AG08395 (cell line): ENCODE results near the gene RFX4.

Experiments used
- DNase-seq: peaks from one replicate; pipeline ENCODE4 v3.0.0; 2012; ENCODE audit warnings: mixed read lengths, low spot score

Gene RFX4

DNA sequence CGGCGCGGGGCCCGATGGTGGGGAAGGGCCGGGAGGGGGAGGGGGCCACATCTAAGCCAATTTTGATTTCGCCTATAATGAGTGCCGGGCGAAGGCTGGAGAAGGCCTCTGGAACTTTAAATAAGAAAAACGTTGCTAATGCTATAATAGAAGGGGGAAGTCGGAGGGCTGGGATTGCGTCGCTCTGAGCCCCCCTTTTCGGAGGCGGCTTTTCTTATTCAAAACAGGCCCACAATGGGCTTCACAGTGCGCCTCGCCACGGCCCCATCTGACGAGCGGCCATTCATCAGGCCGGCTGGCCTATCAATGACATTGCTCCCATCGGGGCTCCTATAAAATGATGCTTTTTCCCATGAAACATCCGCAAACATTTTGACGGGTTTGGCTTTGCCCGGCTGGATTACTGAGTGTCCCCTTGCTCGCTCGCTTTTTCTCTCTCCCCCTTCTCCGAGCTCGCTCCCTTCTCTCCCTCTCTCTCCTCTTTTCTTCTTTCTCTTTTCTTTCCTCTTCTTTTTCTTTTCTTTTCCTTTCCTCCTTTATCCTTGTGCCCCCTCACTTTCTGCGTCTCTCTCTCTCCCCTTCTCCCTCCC lies at the start of gene RFX4:
TSS of gene RFX4 (plus strand) at position 364 of the 590 bp plus-strand sequence. CDS start 317 bp downstream, outside the sequence.
- no peak for DNase-seq

- DNase-seq = no peak
Observed at GRCh38 chr12:106541201-106541600, 41.6 kb upstream of the RFX4 start.

- DNase-seq = no peak
Observed at GRCh38 chr12:106551410-106551809, 31.4 kb upstream of the RFX4 start.

DNA sequence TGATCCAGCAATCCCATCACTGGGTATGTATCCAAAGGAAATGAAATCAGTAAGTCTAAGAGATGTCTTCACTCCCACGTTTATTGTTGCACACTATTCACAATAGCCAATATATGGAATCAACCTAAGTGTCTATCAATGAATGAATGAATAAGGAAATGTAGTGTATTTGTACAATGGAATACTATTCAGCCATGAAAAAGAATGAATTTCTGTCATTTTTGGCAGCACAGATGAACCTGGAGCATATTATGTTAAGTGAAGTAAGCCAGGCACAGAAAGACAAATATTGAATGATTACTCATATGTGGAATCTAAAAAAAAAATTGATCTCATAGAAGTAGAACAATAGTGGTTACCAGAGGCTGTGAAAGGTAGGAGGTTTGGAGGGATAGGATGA lies 30.6 kb upstream of the RFX4 start:
- DNase-seq = no peak

DNA sequence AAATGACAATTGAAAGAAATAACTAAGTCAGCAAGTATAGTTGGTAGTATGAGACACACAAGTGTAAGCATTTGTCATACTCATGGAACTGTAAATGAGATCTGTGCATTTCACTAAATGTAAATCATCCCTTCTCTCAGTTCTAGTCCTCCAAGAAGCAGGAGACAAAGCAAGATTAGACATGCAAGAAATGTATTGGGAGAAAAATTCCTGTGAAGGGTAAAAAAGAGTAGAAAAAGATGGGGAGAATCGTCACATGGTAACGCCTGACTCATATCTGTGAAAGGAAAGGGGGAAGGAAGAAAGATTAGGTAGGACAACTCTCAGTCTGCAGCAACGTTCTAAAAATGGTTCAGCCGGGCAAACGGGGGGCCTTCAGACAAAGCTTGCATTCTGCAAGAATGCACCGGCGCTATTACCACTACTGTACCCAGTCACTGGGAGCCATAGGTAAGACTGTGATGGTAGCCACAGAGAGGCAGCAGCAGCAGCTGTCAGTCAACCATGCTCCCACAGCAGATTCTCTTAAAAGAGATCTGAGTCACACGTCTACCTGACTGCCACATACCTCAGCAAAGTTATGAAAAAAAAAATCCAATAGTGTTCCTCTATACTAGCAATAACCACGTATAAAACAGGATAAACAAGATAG lies 18.0 kb upstream of the RFX4 start:
- DNase-seq = no peak

GRCh38 chr12:106566771-106567170 lies 16.0 kb upstream of the RFX4 start:
- DNase-seq = no peak

- DNase-seq = no peak
Observed at GRCh38 chr12:106573239-106573638, 9.6 kb upstream of the RFX4 start.

DNA sequence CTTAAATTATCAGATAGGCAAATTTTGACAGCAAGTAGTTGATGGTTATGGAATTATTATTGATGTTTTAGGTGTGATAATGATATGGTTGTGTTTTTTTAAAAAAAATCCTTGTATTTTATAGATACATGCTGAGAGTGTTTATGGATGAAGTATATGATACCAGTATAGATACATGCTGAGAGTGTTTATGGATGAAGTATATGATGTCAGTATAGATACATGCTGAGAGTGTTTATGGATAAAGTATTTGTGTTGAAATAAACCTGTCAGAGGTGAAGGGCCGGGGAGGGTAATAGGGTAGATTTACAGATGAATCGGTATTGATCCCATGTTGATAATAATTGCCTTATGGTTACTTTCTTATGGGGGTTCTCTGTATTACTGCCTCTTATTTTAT lies 6.0 kb upstream of the RFX4 start:
- no peak for DNase-seq

GRCh38 chr12:106580671-106581508 lies 1.9 kb upstream of the RFX4 start:
- no peak for DNase-seq

GRCh38 chr12:106581543-106582248 lies 1.1 kb upstream of the RFX4 start:
- DNase-seq = peak; percentile 43

DNA sequence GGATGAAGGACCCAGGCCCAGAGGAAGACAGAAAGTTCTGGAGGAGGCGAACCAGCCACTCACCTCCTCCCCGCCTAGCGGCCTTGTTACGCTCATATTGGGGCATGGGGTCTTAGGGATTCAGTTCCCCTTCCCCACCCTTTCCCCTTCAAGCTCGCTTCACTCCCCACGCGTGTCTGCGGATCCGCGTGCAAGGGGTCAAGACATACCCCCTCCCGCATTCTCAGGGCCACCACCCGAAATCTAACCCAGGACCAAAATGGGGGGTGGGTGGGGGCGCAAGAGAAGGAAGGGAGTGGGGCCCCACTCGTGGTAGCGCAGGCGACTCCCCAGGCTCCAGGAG lies 584 bp upstream of the RFX4 start:
- no peak for DNase-seq

DNA sequence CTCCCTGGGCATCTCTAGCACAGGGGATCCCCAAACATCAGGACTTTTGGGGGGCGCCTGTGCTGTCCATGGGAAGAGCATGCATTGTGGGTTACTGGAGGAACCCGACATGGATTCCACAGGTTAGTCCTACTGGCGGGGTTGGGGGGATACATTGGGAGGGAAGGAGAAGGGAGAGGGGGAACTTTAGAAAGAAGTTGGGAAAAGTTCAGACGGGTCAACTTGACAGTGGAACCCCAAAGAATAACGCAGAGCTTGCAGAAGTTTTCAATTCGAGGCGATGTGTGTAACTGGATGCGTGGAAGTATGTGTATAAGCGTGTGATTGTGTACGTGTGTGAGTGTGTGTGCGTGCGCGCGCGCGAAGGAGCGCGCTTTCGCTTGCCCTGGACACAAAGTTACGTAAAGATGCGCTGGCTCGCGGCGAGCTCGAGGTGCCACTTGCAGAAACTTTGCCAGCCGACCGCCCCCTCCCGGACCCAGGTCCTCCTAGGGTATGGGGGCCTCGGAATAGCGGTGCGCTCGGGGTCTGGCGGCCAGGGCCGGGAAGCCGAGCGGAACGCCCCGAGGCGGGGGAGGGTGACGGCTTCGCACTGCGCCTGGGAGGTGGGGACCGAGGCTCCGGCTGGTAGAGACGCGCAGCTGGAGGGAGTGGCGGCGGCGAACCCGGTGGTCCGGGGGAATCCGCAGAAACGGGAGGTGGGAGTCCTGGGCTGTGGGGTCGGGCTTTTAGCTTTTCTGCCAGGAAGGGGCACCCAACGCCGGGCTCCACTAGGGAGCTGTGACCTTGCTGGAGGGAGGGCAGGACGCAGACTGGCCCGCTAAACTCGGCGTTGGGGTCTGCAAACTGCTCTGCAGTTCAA lies 669 bp downstream of the RFX4 start:
- no peak for DNase-seq

DNA sequence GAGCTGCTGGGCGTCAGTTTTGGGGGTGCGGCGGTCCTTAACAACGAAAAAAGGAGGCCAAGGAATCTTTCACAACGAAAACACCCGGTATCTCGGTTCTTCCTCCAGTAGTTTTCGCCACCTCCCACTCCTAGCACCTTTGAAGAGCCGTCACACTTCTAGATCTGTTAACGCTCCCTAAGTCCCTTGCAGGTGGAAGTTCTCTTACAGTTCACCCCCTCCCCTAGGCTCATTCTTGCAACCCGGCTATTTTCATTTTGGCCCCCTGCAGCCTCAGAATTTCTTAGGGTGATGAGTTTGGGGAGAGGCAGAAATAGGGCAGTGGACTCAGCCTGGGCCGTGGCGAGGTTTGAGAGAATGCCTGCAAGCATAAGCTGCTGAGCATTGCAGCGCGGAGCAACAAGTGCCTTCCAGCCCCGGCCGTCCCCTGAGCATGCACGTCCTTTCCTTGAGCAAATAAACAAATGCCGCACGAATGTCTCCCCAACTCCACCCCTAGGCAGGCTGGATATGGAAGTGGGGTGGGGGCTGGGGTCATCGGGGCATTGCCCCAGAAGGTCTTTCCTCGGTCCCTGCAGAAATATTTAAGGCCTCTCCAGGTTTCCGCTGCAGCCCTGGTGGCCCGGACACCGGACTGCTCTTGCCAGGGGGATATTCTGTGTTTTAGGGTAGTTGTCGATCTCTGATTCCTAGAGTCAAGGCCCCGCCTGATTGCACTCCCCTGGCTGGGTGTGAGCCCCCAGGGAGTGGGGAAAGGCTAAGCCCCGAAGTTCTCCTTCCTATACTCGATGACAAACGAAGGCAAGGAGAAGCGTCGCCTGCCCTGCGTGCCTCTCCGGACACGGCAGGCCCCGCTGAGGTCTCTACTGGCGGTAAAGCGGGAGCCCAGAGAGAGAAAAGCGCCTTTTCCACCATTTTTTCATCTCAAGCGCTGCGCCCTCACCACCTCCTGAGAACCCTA lies 1.6 kb downstream of the RFX4 start:
- DNase-seq = no peak

GRCh38 chr12:106585105-106585520 lies 2.3 kb downstream of the RFX4 start:
- DNase-seq = no peak

DNA sequence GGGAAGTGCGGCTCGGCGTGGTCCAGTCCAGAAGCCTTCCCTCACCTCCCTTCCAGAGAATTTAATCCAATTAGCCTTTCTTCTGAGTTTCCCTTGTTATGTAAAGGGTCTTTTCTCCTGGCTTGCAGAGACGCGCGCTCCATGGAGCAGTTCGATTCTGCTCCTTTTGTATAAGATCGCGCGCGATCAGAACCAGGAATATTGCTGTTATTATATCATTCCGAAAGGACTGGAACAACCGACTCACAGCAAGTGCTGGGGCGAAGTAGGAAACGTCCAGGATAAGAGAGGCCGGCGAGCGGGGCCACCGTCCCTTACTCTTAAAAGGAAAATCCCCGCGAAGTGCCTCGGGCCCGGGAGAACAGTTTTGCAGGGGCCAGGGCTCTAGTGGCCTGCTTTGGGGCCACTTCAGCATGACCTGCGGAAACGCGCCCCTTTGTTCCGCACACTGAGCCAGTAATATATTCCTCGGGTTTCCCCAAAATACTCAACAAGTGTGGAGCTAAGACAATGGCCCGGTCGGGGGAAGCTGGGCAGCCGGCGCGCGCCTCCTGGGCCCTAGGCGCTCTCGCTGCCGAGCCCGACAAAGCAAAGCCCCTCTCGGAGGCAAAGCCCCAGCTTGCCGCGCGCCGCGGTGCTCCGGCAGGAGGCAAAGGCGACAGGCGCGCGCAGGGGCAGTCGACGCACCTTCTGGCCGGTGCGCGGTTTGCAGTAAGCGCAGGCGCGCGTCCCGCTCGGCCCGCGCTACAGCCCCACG lies 2.9 kb downstream of the RFX4 start:
- no peak for DNase-seq

- DNase-seq = no peak
Observed at GRCh38 chr12:106586278-106586802, 3.5 kb downstream of the RFX4 start.

DNA sequence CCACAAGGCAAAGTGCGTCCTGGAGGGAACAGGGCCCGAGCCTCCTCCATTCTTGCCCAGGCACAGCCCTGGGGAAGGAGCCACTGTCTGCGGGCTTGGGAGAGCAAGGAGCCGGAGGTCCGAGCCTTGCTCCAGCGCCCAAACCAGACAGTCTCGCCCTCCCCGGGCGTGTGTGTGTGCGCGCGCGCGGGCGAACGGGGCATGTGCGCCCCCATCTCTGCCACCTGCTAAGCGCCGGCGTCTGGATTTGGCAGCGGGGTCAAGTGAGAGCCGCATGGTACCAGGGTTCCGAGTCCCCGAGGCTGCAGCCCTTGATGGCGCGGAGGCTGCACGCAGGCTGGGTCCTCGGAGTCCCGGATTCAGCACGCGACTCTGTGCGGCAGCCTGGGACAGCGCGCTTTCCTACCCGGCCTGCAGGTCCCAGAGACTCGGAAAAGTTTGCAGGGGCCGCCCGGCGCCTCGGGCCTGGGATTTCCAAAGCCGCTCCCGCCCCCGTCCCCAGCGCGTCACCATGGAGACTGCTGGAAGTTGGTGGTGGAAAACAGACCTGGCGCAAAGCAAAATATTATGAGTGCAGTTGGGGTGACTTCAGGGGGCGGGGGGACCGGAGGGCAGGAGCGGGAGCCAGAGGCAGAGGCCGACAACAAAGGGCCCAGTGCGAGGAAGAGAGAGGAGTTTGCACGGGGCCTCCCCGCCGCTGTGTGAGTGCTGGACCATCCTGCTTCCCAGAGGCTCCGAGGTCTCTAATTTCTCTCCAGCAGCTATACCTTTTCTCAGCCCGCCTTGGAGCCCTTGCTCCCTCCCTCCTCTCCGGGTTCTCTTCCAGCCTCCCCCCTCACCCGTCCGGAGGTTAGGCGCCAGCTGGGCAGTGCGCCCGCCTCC lies 4.2 kb downstream of the RFX4 start:
- DNase-seq = no peak

- DNase-seq = no peak
Observed at GRCh38 chr12:106588771-106589170, 6.0 kb downstream of the RFX4 start.
